Adrenal gland (tissue), 12 donors: ENCODE results near the gene ATP13A2. TPM values are rescaled to one million over a fixed set of nuclear protein-coding genes. Genes with fewer than 3 reads are reported as not detected.

Experiments used
- DNase-seq, 7 donors: peaks; one replicate each; pipeline ENCODE4 v3.0.0-alpha.2; 2019 to 2020
- H3K27ac ChIP-seq, 5 donors: fragments of 200-600 bp; sonication (generic) in 4 of 5; 1 replicate in 3 of 5; 2 replicates in 2 of 5; pipeline versions ENCODE4 v1.5.1 to v1.8.0; 2016 to 2020; ENCODE audit warnings: mild to moderate bottlenecking in 1 of 5
- H3K27me3 ChIP-seq: fragments of 200-600 bp; 2 replicates; pipeline ENCODE4 v1.8.0; 2021
- H3K36me3 ChIP-seq, 2 donors: fragments of 200-600 bp; replicated peaks in 1 of 2; 1 replicate in 1 of 2; 2 replicates in 1 of 2; pipeline versions ENCODE4 v1.5.1 to v1.8.0; 2018 to 2022
- H3K4me1 ChIP-seq, 2 donors: fragments of 200-600 bp; replicated peaks in 1 of 2; 1 replicate in 1 of 2; 2 replicates in 1 of 2; pipeline versions ENCODE4 v1.5.1 to v1.8.0; 2018 to 2021
- H3K4me3 ChIP-seq, 4 donors: fragments of 200-600 bp; sonication (generic) in 3 of 4; one replicate each; pipeline ENCODE4 v1.5.1; 2016 to 2018
- H3K9me3 ChIP-seq, 3 donors: fragments of 200-600 bp; sonication (generic) in 1 of 3; replicated peaks in 1 of 3; 1 replicate in 2 of 3; 2 replicates in 1 of 3; pipeline versions ENCODE4 v1.5.1 to v1.8.0; 2016 to 2021
- POLR2A ChIP-seq, 2 donors: fragments of 450-650 bp; IDR thresholded peaks; one replicate each; pipeline ENCODE4 v1.6.1; 2017; ENCODE audit warnings: antibody characterized with exemption in 2 of 2, mild to moderate bottlenecking in 2 of 2, moderate library complexity in 1 of 2
- WGBS, 4 donors: extraction: QIAGEN DNeasy Blood & Tissue Kit in 2 of 4; methylation state at CpG; one replicate each; pipeline versions ENCODE4 v1.1.5 to v1.1.7; 2013 to 2017; 5-methylcytosine and 5-hydroxymethylcytosine counted together
- intact Hi-C, 2 donors: fragments of 100-400 bp; cut with DNase I; formaldehyde crosslinking; loops; one replicate each; pipeline versions ENCODE4 v1.14.1 to v1.15.0; 2022 to 2023
- polyA plus RNA-seq, 3 donors: library from polyadenylated mRNA; stranded (reverse); fragments of 200-250 nt in 2 of 3; fragments of 350-450 nt in 1 of 3; fragmentation: Illumina TruSeq in 1 of 3; extraction: RNeasy Lipid Tissue Mini Kit (QIAGEN cat#74804) in 1 of 3; gene quantifications; one replicate each; pipeline ENCODE4 v1.2.3, GENCODE V29; 2013 to 2014
- total RNA-seq, 9 donors: library from RNA; depleted of rRNA in 4 of 9; stranded (reverse); fragments of >200 nt in 4 of 9; fragments of 120-200 nt in 1 of 9; fragmentation: NEBNext Ultra II Directional in 1 of 9; extraction: Animal tissue kit (Norgen Biotek cat#: 25700) in 1 of 9; gene quantifications; one replicate each; pipeline versions ENCODE4 v1.1.0 to v1.2.4, GENCODE V29; 2013 to 2023
- TF ChIP-seq, protein P1 (sequence below), 6 experiments: fragments of 450-650 bp in 4 of 6; fragments of 200-600 bp in 2 of 6; sonication (generic) in 1 of 6; IDR thresholded peaks; 1 replicate in 5 of 6; 2 replicates in 1 of 6; pipeline versions ENCODE4 v1.5.1 to v1.8.0; 2016 to 2021; ENCODE audit warnings: antibody characterized with exemption in 6 of 6, mild to moderate bottlenecking in 2 of 6, moderate library complexity in 1 of 6
- donor health status: healthy with polysubstance abuse.
- donor health status: Bipolar disorder and iron deficiency.
- donor health status: DM: yes; HTN: yes; CAD: no.
- donor health status: DM: no; HTN: no; CAD: no.
- donor health status: DM: no; HTN: no; CAD: no.
- donor health status: DM: yes; HTN: yes; CAD: no.

ATP13A2 gene
- total and polyA plus RNA-seq, 12 donors, result 6.0 to 82.4 (median 40.0) TPM

DNA sequence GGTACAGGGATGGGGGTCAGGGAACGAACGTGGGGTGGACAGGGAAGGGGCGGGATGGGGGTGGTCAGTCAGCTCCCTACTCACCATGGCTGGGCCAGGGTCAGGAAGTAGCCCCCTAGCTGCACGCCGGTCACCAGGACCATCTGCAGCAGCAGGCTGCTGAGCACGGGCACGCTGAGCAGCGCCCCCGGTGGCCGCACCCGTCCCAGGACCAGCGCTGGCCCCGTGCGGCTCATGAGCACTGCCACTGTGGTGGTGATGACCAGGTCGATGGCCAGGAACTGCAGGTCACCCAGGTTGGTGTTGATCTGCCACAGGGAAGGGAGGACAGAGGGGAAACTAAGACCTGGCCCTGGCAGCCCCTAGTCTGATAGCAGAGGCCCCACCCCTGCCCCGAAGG lies 24.8 kb downstream of the ATP13A2 start:
- intact Hi-C loops, result no loop called here
- WGBS, 4 donors, result 74 to 95% (median 87%) methylated on average over 6 to 16 of the region's 16 CpGs

DNA sequence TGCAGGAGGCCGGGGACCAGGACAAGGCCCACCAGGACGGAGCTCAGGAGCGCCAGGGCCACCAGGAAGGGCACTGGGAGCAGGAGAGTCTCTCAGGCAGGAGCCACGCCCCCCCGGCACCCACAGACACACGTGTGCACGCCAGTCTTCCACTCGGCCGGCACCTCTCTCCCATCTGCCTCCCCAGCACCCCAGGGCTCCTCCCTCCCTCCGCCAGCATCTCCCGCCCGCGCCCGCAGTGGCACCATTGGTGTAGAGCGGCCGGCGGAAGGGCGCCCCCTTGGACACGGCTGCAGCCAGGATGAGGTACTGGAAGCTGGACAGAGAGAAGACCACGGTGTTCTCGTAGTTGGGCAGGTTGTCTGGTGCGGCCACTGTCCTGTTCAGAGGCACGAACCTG lies 25.2 kb downstream of the ATP13A2 start:
- no peaks in the 10 kb centered on the region for H3K4me1 ChIP-seq

More for the DNA sequence above, 24.8 kb downstream of the ATP13A2 start:
- Histone ChIP-seq H3K4me1 (no peaks in the 10 kb centered on the region), H3K4me3 (no peak overlapping the region), H3K9me3 (no peaks in the 10 kb centered on the region), H3K27me3 (no peaks in the 10 kb centered on the region), H3K27ac (no peak overlapping the region), H3K36me3 (peaks cover 0 to 46% of the 10 kb centered on the region in 2 donors)
- TF ChIP-seq, protein P1, sequence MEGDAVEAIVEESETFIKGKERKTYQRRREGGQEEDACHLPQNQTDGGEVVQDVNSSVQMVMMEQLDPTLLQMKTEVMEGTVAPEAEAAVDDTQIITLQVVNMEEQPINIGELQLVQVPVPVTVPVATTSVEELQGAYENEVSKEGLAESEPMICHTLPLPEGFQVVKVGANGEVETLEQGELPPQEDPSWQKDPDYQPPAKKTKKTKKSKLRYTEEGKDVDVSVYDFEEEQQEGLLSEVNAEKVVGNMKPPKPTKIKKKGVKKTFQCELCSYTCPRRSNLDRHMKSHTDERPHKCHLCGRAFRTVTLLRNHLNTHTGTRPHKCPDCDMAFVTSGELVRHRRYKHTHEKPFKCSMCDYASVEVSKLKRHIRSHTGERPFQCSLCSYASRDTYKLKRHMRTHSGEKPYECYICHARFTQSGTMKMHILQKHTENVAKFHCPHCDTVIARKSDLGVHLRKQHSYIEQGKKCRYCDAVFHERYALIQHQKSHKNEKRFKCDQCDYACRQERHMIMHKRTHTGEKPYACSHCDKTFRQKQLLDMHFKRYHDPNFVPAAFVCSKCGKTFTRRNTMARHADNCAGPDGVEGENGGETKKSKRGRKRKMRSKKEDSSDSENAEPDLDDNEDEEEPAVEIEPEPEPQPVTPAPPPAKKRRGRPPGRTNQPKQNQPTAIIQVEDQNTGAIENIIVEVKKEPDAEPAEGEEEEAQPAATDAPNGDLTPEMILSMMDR (IDR thresholded peaks at IDR 0.05), result peak in 1 of 6 experiments; percentile 16
- TF ChIP-seq POLR2A (IDR thresholded peaks at IDR 0.05), result no peak
- no peak for DNase-seq

DNA sequence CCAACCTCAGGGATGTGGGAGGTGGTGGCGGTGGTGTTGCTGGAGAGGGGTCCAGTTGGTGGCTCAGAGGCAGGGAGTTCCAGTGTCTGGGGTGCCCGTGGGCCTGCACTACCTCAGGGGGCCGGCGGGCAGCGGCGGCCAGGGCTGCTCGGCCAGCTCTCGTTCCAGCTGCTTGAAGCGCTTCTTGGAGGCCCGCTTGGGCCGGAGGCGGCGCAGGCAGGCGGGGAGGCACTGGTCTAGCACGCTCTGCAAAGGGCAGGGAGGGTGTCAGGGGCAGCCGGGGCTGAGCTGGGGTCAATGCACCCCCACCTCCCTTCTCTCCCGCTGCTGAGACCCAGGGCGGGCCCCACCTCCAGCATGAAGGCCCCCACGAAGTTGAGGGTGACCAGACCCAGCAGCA lies 25.6 kb downstream of the ATP13A2 start:
- Histone ChIP-seq H3K9me3 (no peaks in the 10 kb centered on the region), H3K27me3 (no peaks in the 10 kb centered on the region), H3K27ac (no peak overlapping the region), H3K4me1 (no peaks in the 10 kb centered on the region), H3K36me3 (peaks cover 0 to 38% of the 10 kb centered on the region in 2 donors), H3K4me3 (no peak overlapping the region)
- TF ChIP-seq, protein P1 (IDR thresholded peaks at IDR 0.05), result no peak
- TF ChIP-seq POLR2A (IDR thresholded peaks at IDR 0.05), result no peak
- intact Hi-C loops, result no loop called here
- DNase-seq, result no peak
- 89 to 100% (median 91%) methylated on average over 8 to 19 of the region's 19 CpGs for WGBS, 4 donors

More for the DNA sequence above, 25.2 kb downstream of the ATP13A2 start:
- H3K36me3 ChIP-seq, result peaks cover 0 to 42% of the 10 kb centered on the region in 2 donors
- 89 to 92% (median 90%) methylated on average over 13 to 23 of the region's 23 CpGs for WGBS, 4 donors
- no peak for TF ChIP-seq POLR2A (IDR thresholded peaks at IDR 0.05)
- TF ChIP-seq, protein P1 (IDR thresholded peaks at IDR 0.05), result no peak
- DNase-seq, result no peak
- no peak overlapping the region for H3K4me3 ChIP-seq
- H3K27me3 ChIP-seq, result no peaks in the 10 kb centered on the region
- no peak overlapping the region for H3K27ac ChIP-seq
- intact Hi-C loops, result no loop called here
- no peaks in the 10 kb centered on the region for H3K9me3 ChIP-seq

DNA sequence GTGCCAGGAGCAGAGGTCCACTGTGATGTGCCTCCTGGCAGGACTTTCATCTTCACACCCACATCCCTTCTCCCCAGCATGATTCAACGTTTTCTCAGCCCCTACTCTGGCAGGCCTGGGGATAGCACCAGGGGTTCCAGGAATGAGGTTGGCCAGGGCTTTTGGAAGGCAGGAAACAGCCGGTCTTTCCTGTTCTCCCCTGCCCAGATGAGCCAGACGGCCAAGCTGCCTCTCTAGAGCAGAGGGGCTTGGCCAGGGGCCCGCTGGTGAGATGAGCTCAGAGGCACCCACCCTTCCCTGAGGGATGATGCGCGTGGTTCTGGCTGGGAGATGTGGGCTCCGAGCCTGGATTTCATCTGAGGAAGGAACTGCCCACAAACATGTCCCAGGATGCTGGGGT lies 27.0 kb downstream of the ATP13A2 start:
- WGBS, 4 donors, result 41 to 59% (median 53%) methylated on average over 3 to 7 of the region's 7 CpGs
- peak overlapping the region in 1 of 5 donors; percentile 63 for H3K27ac ChIP-seq
- H3K4me3 ChIP-seq, result no peak overlapping the region
- H3K4me1 ChIP-seq, result no peaks in the 10 kb centered on the region
- TF ChIP-seq POLR2A (IDR thresholded peaks at IDR 0.05), result no peak
- TF ChIP-seq, protein P1 (IDR thresholded peaks at IDR 0.05), result no peak
- peaks cover 5% of the 10 kb centered on the region for H3K27me3 ChIP-seq
- H3K36me3 ChIP-seq, result peaks cover 0 to 24% of the 10 kb centered on the region in 2 donors
- peak in 5 of 7 donors; percentile 25 to 66 (median 43) for DNase-seq
- intact Hi-C loops, result no loop called here
- no peaks in the 10 kb centered on the region for H3K9me3 ChIP-seq
